HepG2 (cell line): ENCODE measurements around the gene PRMT6. TPM values are rescaled to one million over a fixed set of nuclear protein-coding genes. Genes with fewer than 3 reads are reported as not detected.

Experiments used
- AGO1 ChIP-seq: fragments of 200-400 bp; formaldehyde crosslinking; IDR thresholded peaks from 2 replicates; pipeline ENCODE4 v1.6.1; 2017; ENCODE audit warnings: mild to moderate bottlenecking, low read depth, low read length, moderate library complexity; ENCODE audit not compliant: poor library complexity, severe bottlenecking
- CEBPG ChIP-seq: IDR thresholded peaks from 2 replicates; pipeline ENCODE4 v1.6.1; 2016
- CENPT ChIP-seq: sonication (generic); formaldehyde crosslinking; IDR thresholded peaks from 2 replicates; pipeline ENCODE4 v1.8.0; 2022; ENCODE audit warnings: low read depth, mild to moderate bottlenecking, moderate library complexity, missing genetic modification reagents
- CHD4 ChIP-seq: fragments of 200-600 bp; sonication (generic); IDR thresholded peaks from 2 replicates; pipeline ENCODE4 v1.7.0; 2017; ENCODE audit warnings: mild to moderate bottlenecking, low read length, borderline replicate concordance
- ELF3 ChIP-seq: IDR thresholded peaks from 2 replicates; pipeline ENCODE4 v1.6.1; 2016; ENCODE audit warnings: missing genetic modification reagents, missing compliant biosample characterization
- FOXM1 ChIP-seq: sonication (generic); formaldehyde crosslinking; IDR thresholded peaks from 2 replicates; pipeline ENCODE4 v1.5.0; 2020; ENCODE audit warnings: missing genetic modification reagents
- GATAD2A ChIP-seq: IDR thresholded peaks from 2 replicates; pipeline ENCODE4 v1.6.1; 2016
- GZF1 ChIP-seq: sonication (generic); formaldehyde crosslinking; IDR thresholded peaks from 2 replicates; pipeline ENCODE4 v1.5.1; 2020; ENCODE audit warnings: mild to moderate bottlenecking, missing genetic modification reagents
- MED8 ChIP-seq: sonication (generic); formaldehyde crosslinking; IDR thresholded peaks from 2 replicates; pipeline ENCODE4 v1.8.1; 2023; ENCODE audit warnings: mild to moderate bottlenecking, missing genetic modification reagents; ENCODE audit not compliant: insufficient replicate concordance
- MTA3 ChIP-seq: sonication (generic); formaldehyde crosslinking; IDR thresholded peaks from 2 replicates; pipeline ENCODE4 v1.4.0; 2020; ENCODE audit warnings: missing genetic modification reagents
- MYNN ChIP-seq: sonication (generic); formaldehyde crosslinking; IDR thresholded peaks from 2 replicates; pipeline ENCODE4 v1.4.0; 2020; ENCODE audit warnings: mild to moderate bottlenecking, low read depth, missing genetic modification reagents
- MZF1 ChIP-seq: sonication (generic); formaldehyde crosslinking; IDR thresholded peaks from 2 replicates; pipeline ENCODE4 v1.8.1; 2023; ENCODE audit warnings: mild to moderate bottlenecking, missing genetic modification reagents, borderline replicate concordance
- NONO ChIP-seq, 2 experiments: fragments of 450-650 bp in 1 of 2; sonication (generic) in 1 of 2; formaldehyde crosslinking in 1 of 2; IDR thresholded peaks in 1 of 2; conservative IDR thresholded peaks in 1 of 2; 2 replicates each; pipeline versions ENCODE4 v1.6.1 to v1.8.0; 2017 to 2022; ENCODE audit warnings: mild to moderate bottlenecking in 1 of 2, missing genetic modification reagents in 1 of 2, moderate library complexity in 1 of 2
- RBFOX2 ChIP-seq: fragments of 200-400 bp; formaldehyde crosslinking; IDR thresholded peaks from 2 replicates; pipeline ENCODE4 v1.6.1; 2017; ENCODE audit warnings: low read depth, mild to moderate bottlenecking, low read length
- SP4 ChIP-seq: sonication (generic); formaldehyde crosslinking; IDR thresholded peaks from 2 replicates; pipeline ENCODE4 v1.8.1; 2023; ENCODE audit warnings: mild to moderate bottlenecking, missing genetic modification reagents
- TOE1 ChIP-seq: sonication (generic); formaldehyde crosslinking; IDR thresholded peaks from 2 replicates; pipeline ENCODE4 v1.4.0; 2020; ENCODE audit warnings: mild to moderate bottlenecking, missing genetic modification reagents
- ZFP37 ChIP-seq: sonication (generic); formaldehyde crosslinking; IDR thresholded peaks from 2 replicates; pipeline ENCODE4 v1.4.0; 2020; ENCODE audit warnings: missing genetic modification reagents, borderline replicate concordance
- ZFP90 ChIP-seq: sonication (generic); formaldehyde crosslinking; IDR thresholded peaks from 2 replicates; pipeline ENCODE4 v1.8.0; 2022; ENCODE audit warnings: missing genetic modification reagents, mild to moderate bottlenecking, inconsistent platforms, borderline replicate concordance
- ZIK1 ChIP-seq: sonication (generic); formaldehyde crosslinking; IDR thresholded peaks from 2 replicates; pipeline ENCODE4 v1.5.0; 2020; ENCODE audit warnings: mild to moderate bottlenecking, low read depth, missing genetic modification reagents, borderline replicate concordance
- ZNF260 ChIP-seq: sonication (generic); formaldehyde crosslinking; IDR thresholded peaks from 2 replicates; pipeline ENCODE4 v1.4.0; 2020; ENCODE audit warnings: missing genetic modification reagents, low read depth, mild to moderate bottlenecking, borderline replicate concordance
- ZNF598 ChIP-seq: sonication (generic); formaldehyde crosslinking; IDR thresholded peaks from 2 replicates; pipeline ENCODE4 v1.5.1; 2020; ENCODE audit warnings: mild to moderate bottlenecking, missing genetic modification reagents, borderline replicate concordance
- ZNF749 ChIP-seq: sonication (generic); formaldehyde crosslinking; IDR thresholded peaks from 2 replicates; pipeline ENCODE4 v1.8.0; 2022; ENCODE audit warnings: mild to moderate bottlenecking, missing genetic modification reagents, moderate library complexity, borderline replicate concordance
- polyA plus RNA-seq, 8 experiments: library from polyadenylated mRNA; depleted of rRNA in 3 of 8; stranded (reverse) in 7 of 8; unstranded in 1 of 8; fragments of >200 nt; fragmentation: Illumina TruSeq in 4 of 8; extraction: Trizol in 4 of 8; gene quantifications; 2 replicates each; pipeline versions ENCODE4 v1.2.1 to v1.2.3, GENCODE V29; 2011 to 2016; ENCODE audit warnings: low read depth in 4 of 8, missing spikeins in 1 of 8, mixed read lengths in 1 of 8; ENCODE audit not compliant: insufficient read depth in 1 of 8
- total RNA-seq, 5 experiments: library from RNA; depleted of rRNA; stranded (reverse); fragments of >200 nt; fragmentation: Illumina TruSeq; extraction: Trizol; gene quantifications; 2 replicates each; pipeline ENCODE4 v1.2.3, GENCODE V29; 2016; ENCODE audit warnings: low read depth in 1 of 5
- TF ChIP-seq, protein P1 (sequence below): sonication (generic); formaldehyde crosslinking; IDR thresholded peaks from 2 replicates; pipeline ENCODE4 v1.8.0; 2023; ENCODE audit warnings: mild to moderate bottlenecking, missing genetic modification reagents
- TF ChIP-seq, protein P2 (sequence below): sonication (generic); formaldehyde crosslinking; IDR thresholded peaks from 2 replicates; pipeline ENCODE4 v1.5.0; 2020; ENCODE audit warnings: mild to moderate bottlenecking, missing genetic modification reagents
- TF ChIP-seq, protein P3 (sequence below): sonication (generic); formaldehyde crosslinking; IDR thresholded peaks from 2 replicates; pipeline ENCODE4 v1.8.1; 2023; ENCODE audit warnings: mild to moderate bottlenecking, moderate library complexity, missing genetic modification reagents
- TF ChIP-seq, protein P4 (sequence below): sonication (generic); formaldehyde crosslinking; IDR thresholded peaks from 2 replicates; pipeline ENCODE4 v1.4.0; 2020; ENCODE audit warnings: mild to moderate bottlenecking, missing genetic modification reagents

The PRMT6 gene
- total and polyA plus RNA-seq, 2 of the 13 experiments (the other 11 are each of a cell fraction or from before 2014, with no cell fraction given), result 8.1 to 15.8 TPM

DNA sequence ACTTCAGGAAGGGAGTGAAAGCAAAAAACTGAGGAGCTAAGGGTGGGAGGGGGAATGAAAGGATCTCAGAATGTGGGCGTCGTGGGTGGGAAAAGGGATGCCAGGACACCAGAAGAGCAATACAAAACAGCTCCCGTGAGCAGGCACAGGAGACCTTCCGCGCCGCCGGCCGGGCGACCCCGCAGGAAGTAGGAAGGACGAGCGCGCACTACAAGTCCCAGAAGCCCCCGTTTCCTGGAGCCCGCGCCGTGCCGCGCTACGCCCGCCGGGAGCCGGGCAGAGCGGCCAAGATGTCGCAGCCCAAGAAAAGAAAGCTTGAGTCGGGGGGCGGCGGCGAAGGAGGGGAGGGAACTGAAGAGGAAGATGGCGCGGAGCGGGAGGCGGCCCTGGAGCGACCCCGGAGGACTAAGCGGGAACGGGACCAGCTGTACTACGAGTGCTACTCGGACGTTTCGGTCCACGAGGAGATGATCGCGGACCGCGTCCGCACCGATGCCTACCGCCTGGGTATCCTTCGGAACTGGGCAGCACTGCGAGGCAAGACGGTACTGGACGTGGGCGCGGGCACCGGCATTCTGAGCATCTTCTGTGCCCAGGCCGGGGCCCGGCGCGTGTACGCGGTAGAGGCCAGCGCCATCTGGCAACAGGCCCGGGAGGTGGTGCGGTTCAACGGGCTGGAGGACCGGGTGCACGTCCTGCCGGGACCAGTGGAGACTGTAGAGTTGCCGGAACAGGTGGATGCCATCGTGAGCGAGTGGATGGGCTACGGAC, at the start of gene PRMT6 (continued):
- TF ChIP-seq, protein P1, sequence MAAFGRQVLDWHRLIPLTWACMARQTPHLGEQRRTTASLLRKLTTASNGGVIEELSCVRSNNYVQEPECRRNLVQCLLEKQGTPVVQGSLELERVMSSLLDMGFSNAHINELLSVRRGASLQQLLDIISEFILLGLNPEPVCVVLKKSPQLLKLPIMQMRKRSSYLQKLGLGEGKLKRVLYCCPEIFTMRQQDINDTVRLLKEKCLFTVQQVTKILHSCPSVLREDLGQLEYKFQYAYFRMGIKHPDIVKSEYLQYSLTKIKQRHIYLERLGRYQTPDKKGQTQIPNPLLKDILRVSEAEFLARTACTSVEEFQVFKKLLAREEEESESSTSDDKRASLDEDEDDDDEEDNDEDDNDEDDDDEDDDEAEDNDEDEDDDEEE (CRISPR knock-in tag), result peak; percentile 72
- TF ChIP-seq TOE1 (CRISPR knock-in tag), result no peak
- no peak for TF ChIP-seq GZF1 (CRISPR knock-in tag)
- TF ChIP-seq AGO1, result no peak
- peak; percentile 46 for TF ChIP-seq ZFP90 (CRISPR knock-in tag)
- no peak for TF ChIP-seq ZFP37
- no peak for TF ChIP-seq MTA3 (CRISPR knock-in tag)
- no peak for TF ChIP-seq MYNN (CRISPR knock-in tag)
- TF ChIP-seq CENPT (CRISPR knock-in tag), result no peak
- TF ChIP-seq, protein P2, sequence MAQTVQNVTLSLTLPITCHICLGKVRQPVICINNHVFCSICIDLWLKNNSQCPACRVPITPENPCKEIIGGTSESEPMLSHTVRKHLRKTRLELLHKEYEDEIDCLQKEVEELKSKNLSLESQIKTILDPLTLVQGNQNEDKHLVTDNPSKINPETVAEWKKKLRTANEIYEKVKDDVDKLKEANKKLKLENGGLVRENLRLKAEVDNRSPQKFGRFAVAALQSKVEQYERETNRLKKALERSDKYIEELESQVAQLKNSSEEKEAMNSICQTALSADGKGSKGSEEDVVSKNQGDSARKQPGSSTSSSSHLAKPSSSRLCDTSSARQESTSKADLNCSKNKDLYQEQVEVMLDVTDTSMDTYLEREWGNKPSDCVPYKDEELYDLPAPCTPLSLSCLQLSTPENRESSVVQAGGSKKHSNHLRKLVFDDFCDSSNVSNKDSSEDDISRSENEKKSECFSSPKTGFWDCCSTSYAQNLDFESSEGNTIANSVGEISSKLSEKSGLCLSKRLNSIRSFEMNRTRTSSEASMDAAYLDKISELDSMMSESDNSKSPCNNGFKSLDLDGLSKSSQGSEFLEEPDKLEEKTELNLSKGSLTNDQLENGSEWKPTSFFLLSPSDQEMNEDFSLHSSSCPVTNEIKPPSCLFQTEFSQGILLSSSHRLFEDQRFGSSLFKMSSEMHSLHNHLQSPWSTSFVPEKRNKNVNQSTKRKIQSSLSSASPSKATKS (CRISPR knock-in tag), result no peak
- TF ChIP-seq RBFOX2, result peak; percentile 90
- TF ChIP-seq FOXM1 (CRISPR knock-in tag), result no peak
- TF ChIP-seq, protein P3, sequence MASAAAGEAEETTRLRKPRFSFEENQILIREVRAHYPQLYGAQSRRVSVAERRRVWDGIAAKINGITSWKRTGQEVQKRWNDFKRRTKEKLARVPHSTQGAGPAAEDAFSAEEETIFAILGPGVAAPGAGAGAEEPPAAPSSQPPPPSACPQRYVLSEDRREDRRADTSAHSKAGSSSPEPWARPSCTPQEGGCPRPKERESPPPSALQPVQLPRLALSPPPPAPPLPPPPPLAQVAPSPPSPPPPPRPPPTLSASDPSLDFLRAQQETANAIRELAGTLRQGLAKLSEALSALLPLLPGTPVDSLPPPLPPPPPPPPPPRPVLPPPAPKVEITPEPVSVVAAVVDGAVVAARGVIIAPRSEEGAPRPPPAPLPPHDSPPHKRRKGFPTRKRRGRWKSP, result no peak; the same call in 1 of the 2 replicates
- TF ChIP-seq, protein P4, sequence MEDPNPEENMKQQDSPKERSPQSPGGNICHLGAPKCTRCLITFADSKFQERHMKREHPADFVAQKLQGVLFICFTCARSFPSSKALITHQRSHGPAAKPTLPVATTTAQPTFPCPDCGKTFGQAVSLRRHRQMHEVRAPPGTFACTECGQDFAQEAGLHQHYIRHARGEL, result no peak
- no peak; the same call in 1 of the 2 replicates for TF ChIP-seq ZIK1 (CRISPR knock-in tag)
- no peak for TF ChIP-seq NONO (IDR thresholded peaks at IDR 0.05)
- no peak; the same call in 1 of the 2 replicates for TF ChIP-seq NONO (CRISPR knock-in tag; conservative IDR thresholded peaks at IDR 0.05)
- TF ChIP-seq ELF3, result peak; percentile 68
- no peak for TF ChIP-seq ZNF749 (CRISPR knock-in tag)
- no peak for TF ChIP-seq ZNF260 (CRISPR knock-in tag)
- TF ChIP-seq CEBPG, result no peak
- TF ChIP-seq ZNF598, result peak; percentile 84; the same call in 1 of the 2 replicates
- TF ChIP-seq MED8 (CRISPR knock-in tag), result no peak
- TF ChIP-seq MZF1 (CRISPR knock-in tag), result no peak
- TF ChIP-seq GATAD2A (CRISPR knock-in tag), result peak; percentile 27; the same call in 1 of the 2 replicates
- no peak for TF ChIP-seq SP4 (CRISPR knock-in tag)
- TF ChIP-seq CHD4, result no peak
